ENCODE results near the gene SLC1A1. TPM values are rescaled to one million over a fixed set of nuclear protein-coding genes. Genes with fewer than 3 reads are reported as not detected.

Gene SLC1A1
- total and polyA plus RNA-seq, 7 donors: 3.3 to 7.5 (median 5.2) TPM

DNA sequence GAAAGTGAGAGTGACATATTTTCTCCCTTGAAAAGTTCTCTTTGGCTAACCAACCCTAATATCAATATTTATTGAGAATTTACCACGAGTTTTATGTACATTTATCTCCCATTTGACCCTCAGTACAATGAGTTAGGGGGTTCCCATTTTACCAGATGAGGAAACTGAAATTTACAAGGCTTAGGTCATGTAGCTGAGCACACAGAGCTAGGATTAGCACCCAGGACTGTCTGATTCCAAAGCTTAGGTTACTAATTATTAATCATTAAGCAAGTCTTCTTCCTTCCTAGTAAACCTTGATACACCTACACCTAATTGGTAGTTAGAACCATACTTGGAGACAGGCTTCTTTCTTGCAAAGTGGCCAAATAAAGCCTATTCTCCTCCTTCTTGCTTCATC, 12.2 kb downstream of the SLC1A1 start:
- H3K4me1 ChIP-seq: peaks cover 0 to 11% (median 7%) of the 10 kb centered on the region in 4 donors
- intact Hi-C loops (cut with DNase I): no loop called here
- H3K4me3 ChIP-seq: no peak overlapping the region
- no peak for DNase-seq
- no peaks in the 10 kb centered on the region for H3K9me3 ChIP-seq
- no peaks in the 10 kb centered on the region for H3K27me3 ChIP-seq
- H3K36me3 ChIP-seq: peaks cover 0 to 5% (median 0%) of the 10 kb centered on the region in 4 donors
- WGBS, 2 donors: 67 to 76% methylated on average over 1 of the region's 1 CpG
- TF ChIP-seq POLR2A (IDR thresholded peaks at IDR 0.05) (no peak), POLR2AphosphoS5 (IDR thresholded peaks at IDR 0.05) (no peak), EP300 (IDR thresholded peaks at IDR 0.05) (no peak)
- TF ChIP-seq, protein P1, sequence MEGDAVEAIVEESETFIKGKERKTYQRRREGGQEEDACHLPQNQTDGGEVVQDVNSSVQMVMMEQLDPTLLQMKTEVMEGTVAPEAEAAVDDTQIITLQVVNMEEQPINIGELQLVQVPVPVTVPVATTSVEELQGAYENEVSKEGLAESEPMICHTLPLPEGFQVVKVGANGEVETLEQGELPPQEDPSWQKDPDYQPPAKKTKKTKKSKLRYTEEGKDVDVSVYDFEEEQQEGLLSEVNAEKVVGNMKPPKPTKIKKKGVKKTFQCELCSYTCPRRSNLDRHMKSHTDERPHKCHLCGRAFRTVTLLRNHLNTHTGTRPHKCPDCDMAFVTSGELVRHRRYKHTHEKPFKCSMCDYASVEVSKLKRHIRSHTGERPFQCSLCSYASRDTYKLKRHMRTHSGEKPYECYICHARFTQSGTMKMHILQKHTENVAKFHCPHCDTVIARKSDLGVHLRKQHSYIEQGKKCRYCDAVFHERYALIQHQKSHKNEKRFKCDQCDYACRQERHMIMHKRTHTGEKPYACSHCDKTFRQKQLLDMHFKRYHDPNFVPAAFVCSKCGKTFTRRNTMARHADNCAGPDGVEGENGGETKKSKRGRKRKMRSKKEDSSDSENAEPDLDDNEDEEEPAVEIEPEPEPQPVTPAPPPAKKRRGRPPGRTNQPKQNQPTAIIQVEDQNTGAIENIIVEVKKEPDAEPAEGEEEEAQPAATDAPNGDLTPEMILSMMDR (IDR thresholded peaks at IDR 0.05): no peak
- H3K27ac ChIP-seq: no peak overlapping the region

- no peaks in the 10 kb centered on the region for H3K9me3 ChIP-seq
- DNase-seq: no peak
- H3K4me1 ChIP-seq: peaks cover 0 to 4% (median under 1%) of the 10 kb centered on the region in 4 donors
- intact Hi-C loops (cut with DNase I): no loop called here
- H3K27me3 ChIP-seq: no peaks in the 10 kb centered on the region
- H3K4me3 ChIP-seq: no peak overlapping the region
- H3K27ac ChIP-seq: no peak overlapping the region
- TF ChIP-seq POLR2A (IDR thresholded peaks at IDR 0.05): no peak
- no peak for TF ChIP-seq EP300 (IDR thresholded peaks at IDR 0.05)
- no peak for TF ChIP-seq POLR2AphosphoS5 (IDR thresholded peaks at IDR 0.05)
- TF ChIP-seq, protein P1 (IDR thresholded peaks at IDR 0.05): no peak
- peaks cover 0 to 5% (median 0%) of the 10 kb centered on the region in 4 donors for H3K36me3 ChIP-seq
- WGBS, 2 donors: 81 to 87% methylated on average over 2 of the region's 2 CpGs
Measured at GRCh38 chr9:4503103-4503502, 12.8 kb downstream of the SLC1A1 start.

DNA sequence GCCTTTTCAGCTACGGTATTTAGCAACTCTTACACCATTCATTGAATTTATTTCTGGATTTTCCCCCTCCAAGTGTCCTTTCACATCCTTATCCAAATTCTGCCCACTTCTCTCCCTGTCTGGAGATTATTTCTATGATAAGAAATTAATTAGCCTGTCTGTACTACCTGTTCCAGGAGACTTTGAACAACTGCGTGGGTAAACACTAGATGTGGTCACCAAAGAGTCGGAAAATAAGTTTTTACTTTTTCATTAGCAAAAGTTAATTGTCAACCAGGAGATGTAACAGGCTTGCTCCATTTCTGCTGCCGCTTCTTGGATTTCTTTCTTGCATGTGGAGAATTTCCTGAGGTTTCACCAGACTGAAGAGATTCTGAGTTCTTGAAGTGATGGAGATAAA, 14.0 kb downstream of the SLC1A1 start:
- intact Hi-C loops (cut with DNase I): no loop called here
- H3K4me3 ChIP-seq: no peak overlapping the region
- DNase-seq: no peak
- H3K9me3 ChIP-seq: no peaks in the 10 kb centered on the region
- peaks cover 0 to 11% (median 5%) of the 10 kb centered on the region in 4 donors for H3K4me1 ChIP-seq
- WGBS, 2 donors: 94 to 95% methylated on average over 4 of the region's 4 CpGs
- no peaks in the 10 kb centered on the region for H3K27me3 ChIP-seq
- no peak overlapping the region for H3K27ac ChIP-seq
- peaks cover 0 to 5% (median 0%) of the 10 kb centered on the region in 4 donors for H3K36me3 ChIP-seq
- TF ChIP-seq POLR2A (IDR thresholded peaks at IDR 0.05) (no peak), EP300 (IDR thresholded peaks at IDR 0.05) (no peak), POLR2AphosphoS5 (IDR thresholded peaks at IDR 0.05) (no peak)
- TF ChIP-seq, protein P1 (IDR thresholded peaks at IDR 0.05): no peak

- 91 to 95% methylated on average over 1 of the region's 1 CpG for WGBS, 2 donors
- Histone ChIP-seq H3K27me3 (no peaks in the 10 kb centered on the region), H3K27ac (no peak overlapping the region), H3K36me3 (peaks cover 0 to 5% (median 0%) of the 10 kb centered on the region in 4 donors), H3K9me3 (no peaks in the 10 kb centered on the region), H3K4me1 (peaks cover 0 to 18% (median 8%) of the 10 kb centered on the region in 4 donors), H3K4me3 (no peak overlapping the region)
- no peak for DNase-seq
- intact Hi-C loops (cut with DNase I): no loop called here
- no peak for TF ChIP-seq EP300 (IDR thresholded peaks at IDR 0.05)
- TF ChIP-seq, protein P1 (IDR thresholded peaks at IDR 0.05): no peak
- TF ChIP-seq POLR2A (IDR thresholded peaks at IDR 0.05): no peak
- no peak for TF ChIP-seq POLR2AphosphoS5 (IDR thresholded peaks at IDR 0.05)
Measured at GRCh38 chr9:4506490-4506889, 16.2 kb downstream of the SLC1A1 start.

Data from sigmoid colon (tissue), 7 donors.